K562 (cell line): Measurements from ENCODE around the gene SCIN. TPM values are rescaled to one million over a fixed set of nuclear protein-coding genes. Genes with fewer than 3 reads are reported as not detected.

ENCODE experiments used
- ARID3A ChIP-seq: IDR thresholded peaks from 2 replicates; pipeline ENCODE4 v1.6.1; 2012; ENCODE audit warnings: low read depth, low read length, improper control_type of control experiment, borderline replicate concordance
- HNRNPLL ChIP-seq: fragments of 200-400 bp; formaldehyde crosslinking; IDR thresholded peaks from 2 replicates; pipeline ENCODE4 v1.6.1; 2017; ENCODE audit warnings: low read length, low read depth, mild to moderate bottlenecking; ENCODE audit not compliant: poor library complexity, severe bottlenecking
- MAZ ChIP-seq, 2 experiments: fragments of 450-650 bp in 1 of 2; sonication (generic) in 1 of 2; formaldehyde crosslinking; IDR thresholded peaks in 1 of 2; conservative IDR thresholded peaks in 1 of 2; 2 replicates each; pipeline versions ENCODE4 v1.4.0 to v1.5.0; 2020; ENCODE audit warnings: mild to moderate bottlenecking in 1 of 2, missing genetic modification reagents in 1 of 2
- NCOA1 ChIP-seq: fragments of 450-650 bp; IDR thresholded peaks from 2 replicates; pipeline ENCODE4 v1.6.1; 2016; ENCODE audit warnings: low read depth
- NFIX ChIP-seq: fragments of 250-450 bp; sonication (Bioruptor Pico); IDR thresholded peaks from 2 replicates; pipeline ENCODE4 v1.4.0; 2020; ENCODE audit warnings: low read depth, mild to moderate bottlenecking, moderate library complexity
- PRPF4 ChIP-seq: fragments of 200-400 bp; formaldehyde crosslinking; IDR thresholded peaks from one replicate; pipeline ENCODE4 v1.6.1; 2017; ENCODE audit warnings: low read length, low read depth, mild to moderate bottlenecking; ENCODE audit not compliant: insufficient read depth, poor library complexity, severe bottlenecking
- TEAD2 ChIP-seq: fragments of 450-650 bp; IDR thresholded peaks from 2 replicates; pipeline ENCODE4 v1.6.1; 2016; ENCODE audit warnings: missing genetic modification characterization, control low read depth, missing compliant biosample characterization
- TSC22D4 ChIP-seq: fragments of 450-650 bp; IDR thresholded peaks from 2 replicates; pipeline ENCODE4 v1.6.1; 2016; ENCODE audit warnings: missing genetic modification characterization, missing biosample characterization, control low read depth
- ZC3H4 ChIP-seq: sonication (generic); formaldehyde crosslinking; IDR thresholded peaks from 2 replicates; pipeline ENCODE4 v1.9.0; 2021; ENCODE audit warnings: missing genetic modification reagents, borderline replicate concordance
- ZC3H8 ChIP-seq: fragments of 450-650 bp; IDR thresholded peaks from 2 replicates; pipeline ENCODE4 v1.6.1; 2017
- polyA plus RNA-seq, 8 experiments: library from polyadenylated mRNA; depleted of rRNA in 4 of 8; stranded (reverse) in 5 of 8; unstranded in 3 of 8; fragments of >200 nt; fragmentation: Nextera tagmentation in 2 of 8; fragmentation: Illumina TruSeq in 1 of 8; extraction: Ambion mirVana in 2 of 8; extraction: Trizol in 1 of 8; gene quantifications; 2 replicates each; pipeline versions ENCODE4 v1.2.1 to v1.2.3, GENCODE V29; 2011 to 2014; ENCODE audit warnings: inconsistent platforms in 1 of 8, missing spikeins in 1 of 8
- total RNA-seq, 7 experiments: library from RNA; depleted of rRNA in 6 of 7; stranded (reverse); fragments of >200 nt in 6 of 7; fragmentation: Illumina TruSeq in 2 of 7; extraction: Trizol in 2 of 7; gene quantifications; 2 replicates each; pipeline versions ENCODE4 v1.2.1 to v1.2.3, GENCODE V29; 2011 to 2021; ENCODE audit warnings: low replicate concordance in 1 of 7
- TF ChIP-seq, protein P1 (sequence below), 2 experiments: fragments of 450-650 bp in 1 of 2; sonication (generic) in 1 of 2; formaldehyde crosslinking in 1 of 2; IDR thresholded peaks; 2 replicates each; pipeline versions ENCODE4 v1.7.1 to v1.9.0; 2016 to 2022; ENCODE audit warnings: inconsistent platforms in 1 of 2, mild to moderate bottlenecking in 1 of 2, missing genetic modification reagents in 1 of 2
- TF ChIP-seq, protein P2 (sequence below), 2 experiments: fragments of 450-650 bp in 1 of 2; IDR thresholded peaks; 2 replicates each; pipeline ENCODE4 v1.6.1; 2011 to 2017; ENCODE audit warnings: low read depth in 2 of 2, antibody characterized with exemption in 1 of 2, borderline replicate concordance in 1 of 2, low read length in 1 of 2, mild to moderate bottlenecking in 1 of 2, mixed read lengths in 1 of 2; ENCODE audit not compliant: control insufficient read depth in 1 of 2

The SCIN gene
- total and polyA plus RNA-seq, 9 of the 15 experiments (the other 6 are each of a cell fraction or from before 2014, with no cell fraction given), result 0.67 to 18.2 (median 10.6) TPM

GRCh38 chr7:12686234-12686890 is 115.8 kb downstream of the SCIN start (continued):
- TF ChIP-seq, protein P1, sequence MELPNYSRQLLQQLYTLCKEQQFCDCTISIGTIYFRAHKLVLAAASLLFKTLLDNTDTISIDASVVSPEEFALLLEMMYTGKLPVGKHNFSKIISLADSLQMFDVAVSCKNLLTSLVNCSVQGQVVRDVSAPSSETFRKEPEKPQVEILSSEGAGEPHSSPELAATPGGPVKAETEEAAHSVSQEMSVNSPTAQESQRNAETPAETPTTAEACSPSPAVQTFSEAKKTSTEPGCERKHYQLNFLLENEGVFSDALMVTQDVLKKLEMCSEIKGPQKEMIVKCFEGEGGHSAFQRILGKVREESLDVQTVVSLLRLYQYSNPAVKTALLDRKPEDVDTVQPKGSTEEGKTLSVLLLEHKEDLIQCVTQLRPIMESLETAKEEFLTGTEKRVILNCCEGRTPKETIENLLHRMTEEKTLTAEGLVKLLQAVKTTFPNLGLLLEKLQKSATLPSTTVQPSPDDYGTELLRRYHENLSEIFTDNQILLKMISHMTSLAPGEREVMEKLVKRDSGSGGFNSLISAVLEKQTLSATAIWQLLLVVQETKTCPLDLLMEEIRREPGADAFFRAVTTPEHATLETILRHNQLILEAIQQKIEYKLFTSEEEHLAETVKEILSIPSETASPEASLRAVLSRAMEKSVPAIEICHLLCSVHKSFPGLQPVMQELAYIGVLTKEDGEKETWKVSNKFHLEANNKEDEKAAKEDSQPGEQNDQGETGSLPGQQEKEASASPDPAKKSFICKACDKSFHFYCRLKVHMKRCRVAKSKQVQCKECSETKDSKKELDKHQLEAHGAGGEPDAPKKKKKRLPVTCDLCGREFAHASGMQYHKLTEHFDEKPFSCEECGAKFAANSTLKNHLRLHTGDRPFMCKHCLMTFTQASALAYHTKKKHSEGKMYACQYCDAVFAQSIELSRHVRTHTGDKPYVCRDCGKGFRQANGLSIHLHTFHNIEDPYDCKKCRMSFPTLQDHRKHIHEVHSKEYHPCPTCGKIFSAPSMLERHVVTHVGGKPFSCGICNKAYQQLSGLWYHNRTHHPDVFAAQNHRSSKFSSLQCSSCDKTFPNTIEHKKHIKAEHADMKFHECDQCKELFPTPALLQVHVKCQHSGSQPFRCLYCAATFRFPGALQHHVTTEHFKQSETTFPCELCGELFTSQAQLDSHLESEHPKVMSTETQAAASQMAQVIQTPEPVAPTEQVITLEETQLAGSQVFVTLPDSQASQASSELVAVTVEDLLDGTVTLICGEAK (IDR thresholded peaks at IDR 0.05), result peak; percentile 64
- TF ChIP-seq, protein P1 (CRISPR knock-in tag; IDR thresholded peaks at IDR 0.05), result no peak
- TF ChIP-seq PRPF4, result no peak
- peak; percentile 39 to 86; a peak in 3 of 4 replicates for TF ChIP-seq MAZ (CRISPR knock-in tag; conservative IDR thresholded peaks at IDR 0.05 in 1 of 2, IDR thresholded peaks at IDR 0.05 in 1 of 2)
- TF ChIP-seq, protein P2, sequence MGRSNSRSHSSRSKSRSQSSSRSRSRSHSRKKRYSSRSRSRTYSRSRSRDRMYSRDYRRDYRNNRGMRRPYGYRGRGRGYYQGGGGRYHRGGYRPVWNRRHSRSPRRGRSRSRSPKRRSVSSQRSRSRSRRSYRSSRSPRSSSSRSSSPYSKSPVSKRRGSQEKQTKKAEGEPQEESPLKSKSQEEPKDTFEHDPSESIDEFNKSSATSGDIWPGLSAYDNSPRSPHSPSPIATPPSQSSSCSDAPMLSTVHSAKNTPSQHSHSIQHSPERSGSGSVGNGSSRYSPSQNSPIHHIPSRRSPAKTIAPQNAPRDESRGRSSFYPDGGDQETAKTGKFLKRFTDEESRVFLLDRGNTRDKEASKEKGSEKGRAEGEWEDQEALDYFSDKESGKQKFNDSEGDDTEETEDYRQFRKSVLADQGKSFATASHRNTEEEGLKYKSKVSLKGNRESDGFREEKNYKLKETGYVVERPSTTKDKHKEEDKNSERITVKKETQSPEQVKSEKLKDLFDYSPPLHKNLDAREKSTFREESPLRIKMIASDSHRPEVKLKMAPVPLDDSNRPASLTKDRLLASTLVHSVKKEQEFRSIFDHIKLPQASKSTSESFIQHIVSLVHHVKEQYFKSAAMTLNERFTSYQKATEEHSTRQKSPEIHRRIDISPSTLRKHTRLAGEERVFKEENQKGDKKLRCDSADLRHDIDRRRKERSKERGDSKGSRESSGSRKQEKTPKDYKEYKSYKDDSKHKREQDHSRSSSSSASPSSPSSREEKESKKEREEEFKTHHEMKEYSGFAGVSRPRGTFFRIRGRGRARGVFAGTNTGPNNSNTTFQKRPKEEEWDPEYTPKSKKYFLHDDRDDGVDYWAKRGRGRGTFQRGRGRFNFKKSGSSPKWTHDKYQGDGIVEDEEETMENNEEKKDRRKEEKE (IDR thresholded peaks at IDR 0.05; ENCODE audit: borderline replicate concordance in 1 of 2, control insufficient read depth in 1 of 2, low read depth in 2 of 2, low read length in 1 of 2), result no peak
- no peak for TF ChIP-seq ARID3A
- TF ChIP-seq ZC3H4 (CRISPR knock-in tag), result no peak
- no peak for TF ChIP-seq ZC3H8
- TF ChIP-seq NFIX (CRISPR knock-in tag), result no peak
- TF ChIP-seq HNRNPLL, result no peak
- TF ChIP-seq TEAD2 (tag), result no peak
- TF ChIP-seq NCOA1, result peak; percentile 81
- TF ChIP-seq TSC22D4 (tag), result no peak
